ENCODE measurements around the gene TARBP1. TPM values are rescaled to one million over a fixed set of nuclear protein-coding genes. Genes with fewer than 3 reads are reported as not detected.

TARBP1 gene
- total and polyA plus RNA-seq, 2 of the 13 experiments (the other 11 are each of a cell fraction or from before 2014, with no cell fraction given) = 37.7 to 67.0 TPM

DNA sequence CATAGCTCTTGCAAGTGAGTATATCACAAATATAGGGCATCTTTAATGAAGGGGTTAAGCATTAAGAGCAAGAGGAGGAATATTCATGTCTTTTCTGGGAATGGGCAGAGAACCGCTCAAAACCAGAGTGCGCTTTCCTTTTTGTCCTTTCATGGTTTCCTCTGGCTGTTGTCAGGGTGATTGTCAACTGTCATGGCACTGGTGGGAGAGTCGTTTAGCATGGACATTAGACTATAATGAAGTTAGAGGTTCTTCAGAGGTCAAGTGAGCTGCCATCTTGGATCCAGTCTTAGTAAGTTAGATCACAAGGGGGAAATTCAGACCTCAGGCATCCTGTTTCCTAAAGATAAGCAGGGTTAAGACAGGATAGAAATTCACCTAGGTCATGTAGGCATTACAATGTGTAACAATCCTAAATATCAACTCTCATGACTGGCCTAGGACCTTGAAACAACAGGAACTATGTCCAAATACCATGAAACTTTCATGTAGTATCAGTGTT, 117.8 kb downstream of the TARBP1 start:
- POLR2A ChIA-PET = no interaction called here
- WGBS (ENCODE audit: low lambda C conversion rate) = 82% methylated on average over 3 of the region's 3 CpGs
- H3K4me3 ChIP-seq (replicated peaks in 1 of 3; ENCODE audit: insufficient read depth in 1 of 3, low read depth in 2 of 3, low read length in 3 of 3) = no peak overlapping the region
- H3K27ac ChIP-seq (ENCODE audit: extremely low read length, insufficient read depth, low read length) = no peak overlapping the region
- no peaks in the 10 kb centered on the region for H3K9me3 ChIP-seq (ENCODE audit: low read length)
- DNase-seq (ENCODE audit: low spot score) = no peak
- CTCF ChIA-PET (ENCODE audit: low intra/inter-chr PET ratio, low total read pairs) = no interaction called here
- no peaks in the 10 kb centered on the region for H4K20me1 ChIP-seq (ENCODE audit: insufficient read depth, low read length)
- no peaks in the 10 kb centered on the region for H3K27me3 ChIP-seq (ENCODE audit: control insufficient read depth in 1 of 2, insufficient read depth in 2 of 2, low read length in 2 of 2)
- no peak overlapping the region for H3K9ac ChIP-seq (ENCODE audit: insufficient read depth, low read depth, low read length)
- H2AFZ ChIP-seq (ENCODE audit: low read length) = no peak overlapping the region
- FAIRE-seq = no peak
- ATAC-seq = no peak
- no peak for TF ChIP-seq SCMH1 (CRISPR knock-in tag; IDR thresholded peaks at IDR 0.05; ENCODE audit: borderline replicate concordance)
- TF ChIP-seq ZBTB8A (CRISPR knock-in tag; IDR thresholded peaks at IDR 0.05; ENCODE audit: borderline replicate concordance, low read depth) = no peak
- no peak for TF ChIP-seq NR2F2 (IDR thresholded peaks at IDR 0.05; ENCODE audit: borderline replicate concordance, low read depth)
- no peak for TF ChIP-seq TP53 (CRISPR knock-in tag; conservative IDR thresholded peaks at IDR 0.05)
- no peak for TF ChIP-seq ZBTB7B (CRISPR knock-in tag; IDR thresholded peaks at IDR 0.05)
- TF ChIP-seq ZNF263 (CRISPR knock-in tag; IDR thresholded peaks at IDR 0.05) = no peak
- TF ChIP-seq, protein P1, sequence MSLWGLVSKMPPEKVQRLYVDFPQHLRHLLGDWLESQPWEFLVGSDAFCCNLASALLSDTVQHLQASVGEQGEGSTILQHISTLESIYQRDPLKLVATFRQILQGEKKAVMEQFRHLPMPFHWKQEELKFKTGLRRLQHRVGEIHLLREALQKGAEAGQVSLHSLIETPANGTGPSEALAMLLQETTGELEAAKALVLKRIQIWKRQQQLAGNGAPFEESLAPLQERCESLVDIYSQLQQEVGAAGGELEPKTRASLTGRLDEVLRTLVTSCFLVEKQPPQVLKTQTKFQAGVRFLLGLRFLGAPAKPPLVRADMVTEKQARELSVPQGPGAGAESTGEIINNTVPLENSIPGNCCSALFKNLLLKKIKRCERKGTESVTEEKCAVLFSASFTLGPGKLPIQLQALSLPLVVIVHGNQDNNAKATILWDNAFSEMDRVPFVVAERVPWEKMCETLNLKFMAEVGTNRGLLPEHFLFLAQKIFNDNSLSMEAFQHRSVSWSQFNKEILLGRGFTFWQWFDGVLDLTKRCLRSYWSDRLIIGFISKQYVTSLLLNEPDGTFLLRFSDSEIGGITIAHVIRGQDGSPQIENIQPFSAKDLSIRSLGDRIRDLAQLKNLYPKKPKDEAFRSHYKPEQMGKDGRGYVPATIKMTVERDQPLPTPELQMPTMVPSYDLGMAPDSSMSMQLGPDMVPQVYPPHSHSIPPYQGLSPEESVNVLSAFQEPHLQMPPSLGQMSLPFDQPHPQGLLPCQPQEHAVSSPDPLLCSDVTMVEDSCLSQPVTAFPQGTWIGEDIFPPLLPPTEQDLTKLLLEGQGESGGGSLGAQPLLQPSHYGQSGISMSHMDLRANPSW (CRISPR knock-in tag; IDR thresholded peaks at IDR 0.05; ENCODE audit: borderline replicate concordance) = no peak
- TF ChIP-seq ZNF850 (CRISPR knock-in tag; conservative IDR thresholded peaks at IDR 0.05) = no peak
- TF ChIP-seq, protein P2, sequence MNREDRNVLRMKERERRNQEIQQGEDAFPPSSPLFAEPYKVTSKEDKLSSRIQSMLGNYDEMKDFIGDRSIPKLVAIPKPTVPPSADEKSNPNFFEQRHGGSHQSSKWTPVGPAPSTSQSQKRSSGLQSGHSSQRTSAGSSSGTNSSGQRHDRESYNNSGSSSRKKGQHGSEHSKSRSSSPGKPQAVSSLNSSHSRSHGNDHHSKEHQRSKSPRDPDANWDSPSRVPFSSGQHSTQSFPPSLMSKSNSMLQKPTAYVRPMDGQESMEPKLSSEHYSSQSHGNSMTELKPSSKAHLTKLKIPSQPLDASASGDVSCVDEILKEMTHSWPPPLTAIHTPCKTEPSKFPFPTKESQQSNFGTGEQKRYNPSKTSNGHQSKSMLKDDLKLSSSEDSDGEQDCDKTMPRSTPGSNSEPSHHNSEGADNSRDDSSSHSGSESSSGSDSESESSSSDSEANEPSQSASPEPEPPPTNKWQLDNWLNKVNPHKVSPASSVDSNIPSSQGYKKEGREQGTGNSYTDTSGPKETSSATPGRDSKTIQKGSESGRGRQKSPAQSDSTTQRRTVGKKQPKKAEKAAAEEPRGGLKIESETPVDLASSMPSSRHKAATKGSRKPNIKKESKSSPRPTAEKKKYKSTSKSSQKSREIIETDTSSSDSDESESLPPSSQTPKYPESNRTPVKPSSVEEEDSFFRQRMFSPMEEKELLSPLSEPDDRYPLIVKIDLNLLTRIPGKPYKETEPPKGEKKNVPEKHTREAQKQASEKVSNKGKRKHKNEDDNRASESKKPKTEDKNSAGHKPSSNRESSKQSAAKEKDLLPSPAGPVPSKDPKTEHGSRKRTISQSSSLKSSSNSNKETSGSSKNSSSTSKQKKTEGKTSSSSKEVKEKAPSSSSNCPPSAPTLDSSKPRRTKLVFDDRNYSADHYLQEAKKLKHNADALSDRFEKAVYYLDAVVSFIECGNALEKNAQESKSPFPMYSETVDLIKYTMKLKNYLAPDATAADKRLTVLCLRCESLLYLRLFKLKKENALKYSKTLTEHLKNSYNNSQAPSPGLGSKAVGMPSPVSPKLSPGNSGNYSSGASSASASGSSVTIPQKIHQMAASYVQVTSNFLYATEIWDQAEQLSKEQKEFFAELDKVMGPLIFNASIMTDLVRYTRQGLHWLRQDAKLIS (CRISPR knock-in tag; IDR thresholded peaks at IDR 0.05) = no peak
- TF ChIP-seq ELF3 (CRISPR knock-in tag; IDR thresholded peaks at IDR 0.05) = no peak
- H3K4me1 ChIP-seq (ENCODE audit: insufficient read depth, low read length) = peaks cover 20% of the 10 kb centered on the region
- BruUV-seq (replicated peaks) = no TSS peak
- no peaks in the 10 kb centered on the region for H3K36me3 ChIP-seq (replicated peaks in 1 of 2; ENCODE audit: control insufficient read depth in 1 of 2, insufficient read depth in 2 of 2, low read length in 2 of 2)
- no peak overlapping the region for H3K4me2 ChIP-seq (ENCODE audit: low read depth, low read length)
- peaks cover 3% of the 10 kb centered on the region for H3K79me2 ChIP-seq (ENCODE audit: insufficient read depth, low read length)
- in situ Hi-C loops (cut with HindIII; ENCODE audit: extremely low pct_ligation_motif_present, low pct_unique_long_range_greater_than_20kb) (no loop called here), intact Hi-C loops (cut with micrococcal nuclease; ENCODE audit: unreplicated experiment) (no loop called here)
